Gastroesophageal sphincter (tissue), 4 donors: ENCODE measurements around the gene TANGO2. TPM values are rescaled to one million over a fixed set of nuclear protein-coding genes. Genes with fewer than 3 reads are reported as not detected.
A peak's percentile ranks its signal among the peaks of the same experiment; 100 is the strongest.

Experiments used
- ATAC-seq: fragments of 150-250 bp; one replicate; pipeline ENCODE4 v1.9.1; 2016; ENCODE audit warnings: mild to moderate bottlenecking, moderate library complexity
- H3K27ac ChIP-seq, 4 donors: fragments of 200-600 bp; sonication (generic) in 3 of 4; 1 replicate in 3 of 4; 2 replicates in 1 of 4; pipeline ENCODE4 v1.5.1; 2016 to 2019
- H3K27me3 ChIP-seq: fragments of 200-600 bp; sonication (generic); one replicate; pipeline ENCODE4 v1.5.1; 2019
- H3K36me3 ChIP-seq, 2 donors: fragments of 200-600 bp; sonication (generic); one replicate each; pipeline ENCODE4 v1.5.1; 2019; ENCODE audit warnings: control low read depth in 1 of 2
- H3K4me1 ChIP-seq, 3 donors: fragments of 200-600 bp; sonication (generic); 1 replicate in 2 of 3; 2 replicates in 1 of 3; pipeline ENCODE4 v1.5.1; 2016 to 2019; ENCODE audit warnings: control low read depth in 2 of 3
- H3K4me3 ChIP-seq, 2 donors: fragments of 200-600 bp; sonication (generic); one replicate each; pipeline ENCODE4 v1.5.1; 2019; ENCODE audit warnings: mild to moderate bottlenecking in 1 of 2, moderate library complexity in 1 of 2
- H3K9me3 ChIP-seq, 3 donors: fragments of 200-600 bp; sonication (generic); one replicate each; pipeline ENCODE4 v1.5.1; 2017 to 2019; ENCODE audit warnings: control low read depth in 2 of 3
- EP300 ChIP-seq: sonication (generic); formaldehyde crosslinking; IDR thresholded peaks from one replicate; pipeline ENCODE4 v1.6.1; 2017; ENCODE audit warnings: antibody characterized with exemption, mild to moderate bottlenecking
- POLR2A ChIP-seq, 2 donors: fragments of 450-650 bp; IDR thresholded peaks; one replicate each; pipeline ENCODE4 v1.6.1; 2017; ENCODE audit warnings: antibody characterized with exemption in 2 of 2, mild to moderate bottlenecking in 2 of 2, moderate library complexity in 1 of 2
- POLR2AphosphoS5 ChIP-seq: sonication (generic); formaldehyde crosslinking; IDR thresholded peaks from one replicate; pipeline ENCODE4 v1.6.1; 2017; ENCODE audit warnings: antibody characterized with exemption
- WGBS, 2 donors: methylation state at CpG; one replicate each; pipeline ENCODE4 v1.1.5; 2018; ENCODE audit warnings: low coverage in 1 of 2; 5-methylcytosine and 5-hydroxymethylcytosine counted together
- total RNA-seq, 4 donors: library from RNA; depleted of rRNA; stranded (reverse); fragments of >200 nt; gene quantifications; one replicate each; pipeline ENCODE4 v1.1.0, GENCODE V29; 2016
- TF ChIP-seq, protein P1 (sequence below), 4 experiments: fragments of 200-600 bp in 2 of 4; fragments of 450-650 bp in 2 of 4; sonication (generic) in 1 of 4; IDR thresholded peaks; one replicate each; pipeline ENCODE4 v1.5.1; 2017 to 2019; ENCODE audit warnings: antibody characterized with exemption in 4 of 4, mild to moderate bottlenecking in 2 of 4, moderate library complexity in 2 of 4

The TANGO2 gene
- total RNA-seq, 4 donors from 2014 or later, result 20.0 to 65.5 (median 45.8) TPM

DNA sequence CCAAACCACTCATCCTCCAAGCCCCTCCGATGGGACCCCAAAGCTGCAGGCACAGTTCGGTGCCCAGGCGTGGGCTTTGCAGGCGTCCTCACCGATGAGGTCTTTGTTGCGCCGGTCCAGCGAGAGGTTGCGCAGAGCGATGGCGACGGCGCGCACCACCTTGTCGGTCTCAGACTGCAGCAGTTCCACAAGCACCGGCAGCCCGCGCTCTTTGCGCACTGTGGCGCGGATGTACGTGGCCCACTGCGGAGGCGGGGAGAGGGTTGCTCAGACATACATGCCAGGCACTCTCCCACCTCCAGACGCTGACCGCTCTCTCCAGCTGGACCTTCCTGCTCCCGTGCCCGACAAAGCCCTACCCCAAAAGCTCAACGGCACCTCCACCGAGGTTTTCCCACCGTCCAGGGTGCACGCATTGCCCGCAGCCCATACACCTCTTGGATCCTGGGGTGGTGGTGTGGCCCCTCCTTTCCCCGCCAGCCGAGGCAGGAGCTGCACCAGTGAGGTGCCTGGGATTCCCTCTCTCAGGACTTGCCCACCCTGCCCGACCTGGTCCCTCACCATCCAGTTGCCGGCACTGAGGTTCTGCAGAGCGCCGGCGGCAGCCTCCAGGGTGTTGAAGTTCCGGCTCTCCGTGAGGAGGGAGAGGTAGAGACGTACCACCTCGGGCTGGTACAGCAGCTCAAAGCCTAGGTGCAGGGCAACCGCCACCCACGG, 47.2 kb upstream of the TANGO2 start:
- WGBS, 2 donors, result 100% methylated on average over 2 of the region's 46 CpGs; no CpG with 5 or more reads in 1 of the 2 donors
- no peak for ATAC-seq

DNA sequence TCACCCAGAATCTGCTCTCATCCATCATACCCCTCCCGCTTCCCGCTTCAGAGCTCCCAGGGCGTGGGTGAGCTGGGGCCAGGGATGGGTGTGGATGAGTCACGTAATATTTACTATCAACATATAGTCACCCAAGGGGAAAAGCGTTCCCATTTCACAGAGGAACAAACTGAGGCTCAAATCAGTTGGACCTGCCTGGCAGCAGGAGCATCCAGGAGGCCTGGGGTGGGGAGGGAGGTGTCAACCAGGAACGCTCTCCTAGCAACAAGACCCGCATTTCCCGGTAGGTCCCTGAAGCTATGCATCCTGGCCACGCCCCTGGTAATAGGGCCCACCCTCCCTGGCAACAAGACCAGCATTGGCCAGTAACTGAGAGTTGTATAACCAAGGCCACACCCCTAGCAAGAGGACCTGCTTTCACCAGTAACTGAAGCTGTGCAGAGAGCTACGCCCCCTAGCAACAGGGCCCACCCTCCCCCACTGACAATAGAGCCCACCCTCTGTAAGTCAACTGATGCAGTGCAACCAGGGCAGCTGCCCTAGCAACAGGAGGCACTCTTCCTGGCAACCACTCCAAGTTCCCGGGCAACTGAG, 46.5 kb upstream of the TANGO2 start:
- TF ChIP-seq POLR2AphosphoS5 (no peak), POLR2A (IDR thresholded peaks at IDR 0.05) (no peak), EP300 (no peak)
- TF ChIP-seq, protein P1, sequence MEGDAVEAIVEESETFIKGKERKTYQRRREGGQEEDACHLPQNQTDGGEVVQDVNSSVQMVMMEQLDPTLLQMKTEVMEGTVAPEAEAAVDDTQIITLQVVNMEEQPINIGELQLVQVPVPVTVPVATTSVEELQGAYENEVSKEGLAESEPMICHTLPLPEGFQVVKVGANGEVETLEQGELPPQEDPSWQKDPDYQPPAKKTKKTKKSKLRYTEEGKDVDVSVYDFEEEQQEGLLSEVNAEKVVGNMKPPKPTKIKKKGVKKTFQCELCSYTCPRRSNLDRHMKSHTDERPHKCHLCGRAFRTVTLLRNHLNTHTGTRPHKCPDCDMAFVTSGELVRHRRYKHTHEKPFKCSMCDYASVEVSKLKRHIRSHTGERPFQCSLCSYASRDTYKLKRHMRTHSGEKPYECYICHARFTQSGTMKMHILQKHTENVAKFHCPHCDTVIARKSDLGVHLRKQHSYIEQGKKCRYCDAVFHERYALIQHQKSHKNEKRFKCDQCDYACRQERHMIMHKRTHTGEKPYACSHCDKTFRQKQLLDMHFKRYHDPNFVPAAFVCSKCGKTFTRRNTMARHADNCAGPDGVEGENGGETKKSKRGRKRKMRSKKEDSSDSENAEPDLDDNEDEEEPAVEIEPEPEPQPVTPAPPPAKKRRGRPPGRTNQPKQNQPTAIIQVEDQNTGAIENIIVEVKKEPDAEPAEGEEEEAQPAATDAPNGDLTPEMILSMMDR (IDR thresholded peaks at IDR 0.05), result no peak
- H3K9me3 ChIP-seq, result no peaks in the 10 kb centered on the region
- H3K36me3 ChIP-seq, result peaks cover 0 to 74% of the 10 kb centered on the region in 2 donors
- peaks cover 0 to 28% (median 12%) of the 10 kb centered on the region in 3 donors for H3K4me1 ChIP-seq
- 58% methylated on average over 3 of the region's 11 CpGs; no CpG with 5 or more reads in 1 of the 2 donors for WGBS, 2 donors
- peak overlapping the region in 3 of 4 donors; percentile 17 to 38 (median 33) for H3K27ac ChIP-seq
- H3K4me3 ChIP-seq, result no peak overlapping the region
- H3K27me3 ChIP-seq, result no peaks in the 10 kb centered on the region
- peak; percentile 16 for ATAC-seq

More for the DNA sequence above, 47.2 kb upstream of the TANGO2 start:
- Histone ChIP-seq H3K4me3 (no peak overlapping the region), H3K4me1 (peaks cover 0 to 28% (median 12%) of the 10 kb centered on the region in 3 donors), H3K27me3 (no peaks in the 10 kb centered on the region), H3K27ac (no peak overlapping the region), H3K36me3 (peaks cover 0 to 74% of the 10 kb centered on the region in 2 donors), H3K9me3 (no peaks in the 10 kb centered on the region)
- no peak for TF ChIP-seq POLR2AphosphoS5
- TF ChIP-seq EP300, result no peak
- TF ChIP-seq POLR2A (IDR thresholded peaks at IDR 0.05), result no peak
- TF ChIP-seq, protein P1 (IDR thresholded peaks at IDR 0.05), result no peak

DNA sequence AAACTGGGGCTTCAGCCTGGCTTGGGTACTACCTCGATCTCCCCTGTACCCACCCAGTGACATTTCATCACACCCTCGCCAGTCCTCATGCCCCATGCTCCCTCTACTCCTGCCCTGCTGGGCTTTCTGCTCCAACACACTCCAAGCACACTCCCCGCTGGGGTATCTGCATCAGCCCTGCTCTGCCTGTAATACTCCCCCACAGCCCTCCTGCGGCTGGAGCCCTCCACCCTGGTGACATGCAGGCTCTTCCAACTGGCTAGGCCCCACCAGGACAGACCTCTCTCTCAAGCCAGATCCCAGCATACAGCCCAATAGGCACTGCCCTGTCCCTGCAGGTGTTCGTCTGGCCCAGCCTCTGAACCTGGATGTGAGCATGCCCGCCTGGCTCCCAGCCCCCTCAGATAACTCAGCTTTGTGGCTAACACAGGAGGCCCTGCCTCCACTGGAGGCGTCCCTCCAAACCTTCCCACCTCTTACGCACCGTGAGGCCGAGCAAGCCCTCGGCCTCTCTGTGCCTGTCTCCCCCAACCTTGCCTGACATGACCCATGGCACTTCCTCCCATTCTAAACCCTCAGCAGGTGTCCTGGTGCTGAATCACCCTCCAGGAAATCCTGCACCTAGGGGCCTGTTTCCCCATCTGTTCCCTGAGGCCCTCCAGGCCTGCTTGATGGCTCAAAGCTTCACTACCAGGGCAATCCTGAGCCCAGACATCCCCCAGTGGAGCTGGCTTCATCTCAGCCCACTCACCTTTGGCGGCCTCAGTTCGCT, 45.8 kb upstream of the TANGO2 start:
- WGBS, 2 donors, result 40 to 64% methylated on average over 2 to 7 of the region's 13 CpGs
- peaks cover 0 to 74% of the 10 kb centered on the region in 2 donors for H3K36me3 ChIP-seq
- TF ChIP-seq, protein P1 (IDR thresholded peaks at IDR 0.05), result no peak
- TF ChIP-seq POLR2A (IDR thresholded peaks at IDR 0.05), result no peak
- no peak for TF ChIP-seq POLR2AphosphoS5
- ATAC-seq, result no peak
- no peak overlapping the region for H3K4me3 ChIP-seq
- H3K27me3 ChIP-seq, result no peaks in the 10 kb centered on the region
- peaks cover 0 to 28% (median 12%) of the 10 kb centered on the region in 3 donors for H3K4me1 ChIP-seq
- H3K9me3 ChIP-seq, result no peaks in the 10 kb centered on the region
- H3K27ac ChIP-seq, result peak overlapping the region in 3 of 4 donors; percentile 17 to 38 (median 33)

DNA sequence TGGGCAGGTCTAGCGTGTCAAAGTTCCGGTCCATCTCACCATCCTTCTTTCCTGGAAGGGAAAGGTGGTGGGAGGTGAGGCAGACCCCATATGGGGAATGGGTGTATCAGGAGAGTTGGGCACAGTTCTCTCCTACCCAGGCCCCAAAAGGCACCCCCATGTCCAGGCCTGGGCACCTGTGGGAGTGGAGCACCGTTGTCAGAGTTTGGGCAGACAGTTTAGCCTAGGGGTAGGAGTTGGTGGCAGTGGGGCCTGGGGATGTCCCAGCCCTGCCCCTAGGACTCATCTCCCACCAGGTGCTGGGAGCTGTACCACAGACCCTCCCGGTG, 45.2 kb upstream of the TANGO2 start:
- H3K27me3 ChIP-seq, result no peaks in the 10 kb centered on the region
- H3K4me1 ChIP-seq, result peaks cover 0 to 22% (median 10%) of the 10 kb centered on the region in 3 donors
- peaks cover 0 to 76% of the 10 kb centered on the region in 2 donors for H3K36me3 ChIP-seq
- ATAC-seq, result no peak
- H3K4me3 ChIP-seq, result no peak overlapping the region
- H3K9me3 ChIP-seq, result no peaks in the 10 kb centered on the region
- H3K27ac ChIP-seq, result peak overlapping the region in 1 of 4 donors; percentile 30
- no CpG with 5 or more reads among the region's 4 CpGs for WGBS, 2 donors
- TF ChIP-seq POLR2AphosphoS5 (no peak), EP300 (no peak), POLR2A (IDR thresholded peaks at IDR 0.05) (no peak)
- TF ChIP-seq, protein P1 (IDR thresholded peaks at IDR 0.05), result no peak
